Neuronal stem cell (in vitro differentiated cells): Measurements from ENCODE around the gene ABCA3.

ENCODE experiments used
- DNase-seq: peaks from one replicate; pipeline ENCODE4 v3.0.0-alpha.2; 2013; ENCODE audit warnings: low spot score
- H2AFZ ChIP-seq: one replicate; pipeline ENCODE4 v1.6.1; 2013; ENCODE audit warnings: mild to moderate bottlenecking, low read length, inconsistent platforms
- H2AK5ac ChIP-seq: 2 replicates; pipeline ENCODE4 v1.6.1; 2013; ENCODE audit warnings: low read depth, mild to moderate bottlenecking, inconsistent platforms, low read length, moderate library complexity, mixed read lengths
- H2BK120ac ChIP-seq: 2 replicates; pipeline ENCODE4 v1.6.1; 2013; ENCODE audit warnings: low read depth, mild to moderate bottlenecking, inconsistent platforms, low read length, moderate library complexity, mixed read lengths
- H2BK12ac ChIP-seq: one replicate; pipeline ENCODE4 v1.6.1; 2013; ENCODE audit warnings: low read length, inconsistent platforms
- H2BK15ac ChIP-seq: 2 replicates; pipeline ENCODE4 v1.6.1; 2013; ENCODE audit warnings: mild to moderate bottlenecking, low read length, inconsistent platforms, mixed read lengths
- H2BK5ac ChIP-seq: one replicate; pipeline ENCODE4 v1.6.1; 2013; ENCODE audit warnings: inconsistent platforms, mild to moderate bottlenecking, low read length, moderate library complexity
- H3K14ac ChIP-seq: one replicate; pipeline ENCODE4 v1.6.1; 2013; ENCODE audit warnings: low read length, inconsistent platforms
- H3K18ac ChIP-seq: 2 replicates; pipeline ENCODE4 v1.6.1; 2013; ENCODE audit warnings: low read length, inconsistent platforms
- H3K23ac ChIP-seq: 2 replicates; pipeline ENCODE4 v1.6.1; 2013; ENCODE audit warnings: low read depth, mild to moderate bottlenecking, mixed read lengths, low read length, inconsistent platforms; ENCODE audit not compliant: poor library complexity
- H3K27ac ChIP-seq: replicated peaks from 3 replicates; pipeline ENCODE4 v1.5.1; 2013; ENCODE audit warnings: low read length, inconsistent platforms
- H3K27me3 ChIP-seq, 3 experiments: 2 replicates each; pipeline ENCODE4 v1.6.1; 2013; ENCODE audit warnings: low read length in 3 of 3, mild to moderate bottlenecking in 2 of 3, inconsistent platforms in 1 of 3, low read depth in 1 of 3, mixed read lengths in 1 of 3, moderate library complexity in 1 of 3; ENCODE audit not compliant: control insufficient read depth in 3 of 3, insufficient read depth in 3 of 3
- H3K36me3 ChIP-seq, 2 donors: replicated peaks in 1 of 2; 2 replicates each; pipeline ENCODE4 v1.6.1; 2013; ENCODE audit warnings: low read length in 2 of 2; ENCODE audit not compliant: control insufficient read depth in 2 of 2, insufficient read depth in 2 of 2
- H3K4ac ChIP-seq: 2 replicates; pipeline ENCODE4 v1.6.1; 2013; ENCODE audit warnings: inconsistent platforms, mild to moderate bottlenecking, low read length, moderate library complexity
- H3K4me1 ChIP-seq, 2 donors: 1 replicate in 1 of 2; 2 replicates in 1 of 2; pipeline ENCODE4 v1.6.1; 2013; ENCODE audit warnings: low read length in 2 of 2, low read depth in 1 of 2; ENCODE audit not compliant: control insufficient read depth in 2 of 2, insufficient read depth in 1 of 2
- H3K4me2 ChIP-seq: one replicate; pipeline ENCODE4 v1.6.1; 2013; ENCODE audit warnings: mild to moderate bottlenecking, low read length, inconsistent platforms; ENCODE audit not compliant: insufficient read depth, poor library complexity, severe bottlenecking
- H3K4me3 ChIP-seq, 2 donors: 2 replicates each; pipeline ENCODE4 v1.5.1; 2013; ENCODE audit warnings: low read length in 2 of 2, mild to moderate bottlenecking in 2 of 2, inconsistent platforms in 1 of 2, moderate library complexity in 1 of 2
- H3K79me1 ChIP-seq: one replicate; pipeline ENCODE4 v1.6.1; 2013; ENCODE audit warnings: low read depth, mild to moderate bottlenecking, inconsistent platforms, low read length, moderate library complexity
- H3K9ac ChIP-seq: one replicate; pipeline ENCODE4 v1.6.1; 2013; ENCODE audit warnings: mild to moderate bottlenecking, low read depth, low read length, inconsistent platforms; ENCODE audit not compliant: poor library complexity
- H3K9me3 ChIP-seq, 2 donors: replicated peaks in 1 of 2; 2 replicates each; pipeline versions ENCODE3 to v1.6.1; 2013; ENCODE audit warnings: low read length in 2 of 2, mild to moderate bottlenecking in 2 of 2, inconsistent platforms in 1 of 2, low read depth in 1 of 2, mixed read lengths in 1 of 2, moderate library complexity in 1 of 2; ENCODE audit not compliant: control insufficient read depth in 2 of 2, insufficient read depth in 1 of 2
- H4K8ac ChIP-seq: one replicate; pipeline ENCODE4 v1.6.1; 2013; ENCODE audit warnings: low read depth, mild to moderate bottlenecking, inconsistent platforms, low read length, moderate library complexity
- H4K91ac ChIP-seq: one replicate; pipeline ENCODE4 v1.6.1; 2013; ENCODE audit warnings: low read length, low read depth, mild to moderate bottlenecking, inconsistent platforms; ENCODE audit not compliant: poor library complexity
- WGBS, 2 donors: extraction: QIAGEN DNeasy Blood & Tissue Kit; methylation state at CpG; one replicate each; pipeline ENCODE4 v1.1.7; 2013; ENCODE audit warnings: missing lambda C conversion rate in 2 of 2, mixed read lengths in 1 of 2; ENCODE audit not compliant: insufficient read length in 2 of 2, insufficient replicate concordance in 1 of 2; ENCODE audit errors: extremely low coverage in 2 of 2; 5-methylcytosine and 5-hydroxymethylcytosine counted together

The ABCA3 gene

GRCh38 chr16:2271848-2272461 is 68.6 kb downstream of the ABCA3 start:
- Histone ChIP-seq H2BK12ac (peak overlapping the region; percentile 16), H3K79me1 (peaks cover 16% of the 10 kb centered on the region), H3K9me3 (no peaks in the 10 kb centered on the region), H3K9ac (peak overlapping the region; percentile 50), H3K27me3 (no peaks in the 10 kb centered on the region), H3K14ac (no peak overlapping the region), H4K8ac (no peak overlapping the region), H3K4me3 (no peak overlapping the region), H3K4ac (no peak overlapping the region), H3K27ac (no peak overlapping the region), H3K4me1 (peaks cover 6 to 7% of the 10 kb centered on the region in 2 donors), H3K36me3 (peaks cover 0 to 7% of the 10 kb centered on the region in 2 donors), H2BK120ac (no peak overlapping the region), H3K4me2 (no peak overlapping the region), H2AFZ (no peak overlapping the region), H2AK5ac (peak overlapping the region; percentile 26), H2BK15ac (no peak overlapping the region), H3K23ac (peak overlapping the region; percentile 55), H3K18ac (no peak overlapping the region), H2BK5ac (peak overlapping the region; percentile 53), H4K91ac (no peak overlapping the region)
- DNase-seq: no peak
- no CpG with 5 or more reads among the region's 14 CpGs for WGBS, 2 donors

- Histone ChIP-seq H3K36me3 (peaks cover 2 to 16% of the 10 kb centered on the region in 2 donors), H4K91ac (no peak overlapping the region), H4K8ac (no peak overlapping the region), H3K18ac (no peak overlapping the region), H3K27me3 (no peaks in the 10 kb centered on the region), H3K14ac (no peak overlapping the region), H2BK12ac (no peak overlapping the region), H2BK5ac (no peak overlapping the region), H3K9ac (no peak overlapping the region), H3K9me3 (no peaks in the 10 kb centered on the region), H3K23ac (peak overlapping the region; percentile 75), H2BK120ac (no peak overlapping the region), H3K4ac (no peak overlapping the region), H3K4me3 (no peak overlapping the region), H2AK5ac (peak overlapping the region; percentile 25), H2AFZ (no peak overlapping the region), H3K27ac (no peak overlapping the region), H2BK15ac (no peak overlapping the region), H3K4me2 (no peak overlapping the region), H3K79me1 (peaks cover 16% of the 10 kb centered on the region), H3K4me1 (peaks cover 10% of the 10 kb centered on the region in 2 donors)
- DNase-seq: no peak
- no CpG with 5 or more reads among the region's 15 CpGs for WGBS, 2 donors
Observed at GRCh38 chr16:2270588-2271470, 69.7 kb downstream of the ABCA3 start.

- H3K4ac ChIP-seq: no peak overlapping the region
- H3K18ac ChIP-seq: no peak overlapping the region
- no peak overlapping the region for H2BK120ac ChIP-seq
- no CpG with 5 or more reads among the region's 9 CpGs for WGBS, 2 donors
- H3K27me3 ChIP-seq: no peaks in the 10 kb centered on the region
- H2BK5ac ChIP-seq: no peak overlapping the region
- H3K27ac ChIP-seq: no peak overlapping the region
- peaks cover 11% of the 10 kb centered on the region in 2 donors for H3K4me1 ChIP-seq
- DNase-seq: no peak
- H3K4me3 ChIP-seq: peak overlapping the region in 1 of 2 donors; percentile 77
- H3K23ac ChIP-seq: peak overlapping the region; percentile 4
- H2BK12ac ChIP-seq: no peak overlapping the region
- no peak overlapping the region for H2BK15ac ChIP-seq
- H3K79me1 ChIP-seq: peaks cover 16% of the 10 kb centered on the region
- H3K36me3 ChIP-seq: peaks cover 2 to 21% of the 10 kb centered on the region in 2 donors
- H3K9me3 ChIP-seq: no peaks in the 10 kb centered on the region
- H2AK5ac ChIP-seq: no peak overlapping the region
- H4K8ac ChIP-seq: no peak overlapping the region
- no peak overlapping the region for H2AFZ ChIP-seq
- H4K91ac ChIP-seq: no peak overlapping the region
- H3K4me2 ChIP-seq: no peak overlapping the region
- no peak overlapping the region for H3K14ac ChIP-seq
- H3K9ac ChIP-seq: no peak overlapping the region
Observed at GRCh38 chr16:2270070-2270462, 70.5 kb downstream of the ABCA3 start.
